22Rv1 (cell line): ENCODE data around the gene PADI4.
"Not testable (repeated sequence)": the region's sequence is repeated elsewhere in the genome, so short reads cannot be mapped to it uniquely, and the experiment has no call there.

ENCODE experiments used
- ZFX ChIP-seq: fragments of 450-650 bp; IDR thresholded peaks from 2 replicates; pipeline ENCODE4 v1.6.1; 2017; ENCODE audit warnings: antibody characterized with exemption, borderline replicate concordance
- TF ChIP-seq, protein P1 (sequence below): fragments of 450-650 bp; IDR thresholded peaks from 2 replicates; pipeline ENCODE4 v1.5.1; 2017; ENCODE audit warnings: mild to moderate bottlenecking

DNA sequence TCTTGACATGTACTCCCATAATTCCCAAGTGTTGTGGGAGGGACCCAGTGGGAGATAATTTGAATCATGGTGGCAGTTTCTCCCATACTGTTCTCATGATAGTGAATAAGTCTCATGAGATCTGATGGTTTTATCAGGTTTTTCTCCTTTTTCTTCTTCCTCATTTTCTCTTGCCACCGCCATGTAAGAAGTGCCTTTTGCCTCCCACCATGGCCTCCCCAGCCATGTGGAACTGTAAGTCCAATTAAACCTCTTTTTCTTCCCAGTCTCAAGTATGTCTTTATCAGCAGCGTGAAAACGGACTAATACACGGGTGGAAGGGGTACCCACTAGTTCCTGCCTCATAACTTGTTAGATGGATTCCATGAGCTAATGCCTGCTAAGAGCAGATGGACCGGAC is 37.5 kb downstream of the PADI4 start:
- TF ChIP-seq, protein P1, sequence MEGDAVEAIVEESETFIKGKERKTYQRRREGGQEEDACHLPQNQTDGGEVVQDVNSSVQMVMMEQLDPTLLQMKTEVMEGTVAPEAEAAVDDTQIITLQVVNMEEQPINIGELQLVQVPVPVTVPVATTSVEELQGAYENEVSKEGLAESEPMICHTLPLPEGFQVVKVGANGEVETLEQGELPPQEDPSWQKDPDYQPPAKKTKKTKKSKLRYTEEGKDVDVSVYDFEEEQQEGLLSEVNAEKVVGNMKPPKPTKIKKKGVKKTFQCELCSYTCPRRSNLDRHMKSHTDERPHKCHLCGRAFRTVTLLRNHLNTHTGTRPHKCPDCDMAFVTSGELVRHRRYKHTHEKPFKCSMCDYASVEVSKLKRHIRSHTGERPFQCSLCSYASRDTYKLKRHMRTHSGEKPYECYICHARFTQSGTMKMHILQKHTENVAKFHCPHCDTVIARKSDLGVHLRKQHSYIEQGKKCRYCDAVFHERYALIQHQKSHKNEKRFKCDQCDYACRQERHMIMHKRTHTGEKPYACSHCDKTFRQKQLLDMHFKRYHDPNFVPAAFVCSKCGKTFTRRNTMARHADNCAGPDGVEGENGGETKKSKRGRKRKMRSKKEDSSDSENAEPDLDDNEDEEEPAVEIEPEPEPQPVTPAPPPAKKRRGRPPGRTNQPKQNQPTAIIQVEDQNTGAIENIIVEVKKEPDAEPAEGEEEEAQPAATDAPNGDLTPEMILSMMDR, result not testable (repeated sequence)
- TF ChIP-seq ZFX, result not testable (repeated sequence)
